A673 (cell line): ENCODE data around the gene TRIM10. TPM values are rescaled to one million over a fixed set of nuclear protein-coding genes. Genes with fewer than 3 reads are reported as not detected.

Experiments used
- BruUV-seq: library from RNA; stranded (reverse); fragments of 400-500 nt; replicated peaks from 2 replicates; lab custom pipeline; 2021; lab: Mats Ljungman, UMichigan
- CTCF ChIA-PET: fragments of 300-600 bp; sonication (Branson Sonifier 250); formaldehyde crosslinking; loops from one replicate; lab custom pipeline; 2022; ENCODE audit warnings: antibody characterized with exemption; lab: Charles Lee
- POLR2A ChIA-PET: fragments of 300-600 bp; sonication (Branson Sonifier 250); formaldehyde crosslinking; loops from one replicate; lab custom pipeline; 2022; ENCODE audit warnings: antibody characterized with exemption; ENCODE audit not compliant: low non-redundant PET; lab: Charles Lee
- DNase-seq: peaks from one replicate; pipeline ENCODE4 v3.0.0-alpha.2; 2015; ENCODE audit warnings: low spot score
- H3K27ac ChIP-seq: fragments of 200-600 bp; sonication (generic); 2 replicates; pipeline ENCODE4 v1.5.1; 2016; ENCODE audit warnings: mixed run types, low read depth, mild to moderate bottlenecking, mixed read lengths, antibody characterized with exemption, low read length; ENCODE audit not compliant: poor library complexity, severe bottlenecking
- H3K27me3 ChIP-seq: fragments of 200-600 bp; sonication (generic); replicated peaks from 2 replicates; pipeline ENCODE4 v1.6.1; 2017; ENCODE audit warnings: mixed run types, low read depth, mild to moderate bottlenecking, mixed read lengths, antibody characterized with exemption, low read length; ENCODE audit not compliant: insufficient read depth, poor library complexity
- H3K36me3 ChIP-seq: fragments of 200-600 bp; sonication (generic); 2 replicates; pipeline ENCODE4 v1.6.1; 2016; ENCODE audit warnings: mixed run types, mild to moderate bottlenecking, mixed read lengths, antibody characterized with exemption, low read length; ENCODE audit not compliant: insufficient read depth, poor library complexity, severe bottlenecking
- H3K4me1 ChIP-seq: fragments of 200-600 bp; sonication (generic); 2 replicates; pipeline ENCODE4 v1.6.1; 2017; ENCODE audit warnings: mixed run types, mild to moderate bottlenecking, mixed read lengths, antibody characterized with exemption, low read length; ENCODE audit not compliant: insufficient read depth, poor library complexity, severe bottlenecking
- H3K4me3 ChIP-seq: fragments of 200-600 bp; sonication (generic); 2 replicates; pipeline ENCODE4 v1.5.1; 2016; ENCODE audit warnings: low read depth, mixed run types, mild to moderate bottlenecking, mixed read lengths, low read length; ENCODE audit not compliant: poor library complexity, severe bottlenecking
- H3K9me3 ChIP-seq: fragments of 200-600 bp; sonication (generic); 2 replicates; pipeline ENCODE4 v1.6.1; 2016; ENCODE audit warnings: mixed run types, low read depth, mild to moderate bottlenecking, mixed read lengths, antibody characterized with exemption, low read length; ENCODE audit not compliant: poor library complexity, severe bottlenecking
- CTCF ChIP-seq: fragments of 300-800, 200-600 bp; sonication (generic); conservative IDR thresholded peaks from 2 replicates; pipeline ENCODE4 v1.5.1; 2017; ENCODE audit warnings: low read depth, mild to moderate bottlenecking, antibody characterized with exemption, low read length, moderate library complexity, mixed read lengths
- EZH2 ChIP-seq: fragments of 200-600 bp; sonication (generic); IDR thresholded peaks from 2 replicates; pipeline ENCODE4 v1.6.1; 2017; ENCODE audit warnings: borderline replicate concordance, low read depth, mild to moderate bottlenecking, mixed read lengths, antibody characterized with exemption, low read length; ENCODE audit not compliant: poor library complexity, severe bottlenecking
- intact Hi-C: fragments of 100-400 bp; cut with micrococcal nuclease; formaldehyde crosslinking; loops from one replicate; pipeline ENCODE4 v1.10.0; 2022; ENCODE audit not compliant: unreplicated experiment
- total RNA-seq: library from RNA; stranded (reverse); gene quantifications from 2 replicates; pipeline ENCODE4 v1.2.3, GENCODE V29; 2021

TRIM10 gene
- total RNA-seq, 1 experiment from 2014 or later: not detected

- Histone ChIP-seq H3K4me3 (no peak overlapping the region), H3K36me3 (no peaks in the 10 kb centered on the region), H3K9me3 (no peaks in the 10 kb centered on the region), H3K4me1 (no peaks in the 10 kb centered on the region), H3K27me3 (peaks cover 78% of the 10 kb centered on the region), H3K27ac (no peak overlapping the region)
- TF ChIP-seq CTCF (no peak), EZH2 (no peak)
- ChIA-PET POLR2A (no interaction called here), CTCF (no interaction called here)
- intact Hi-C loops: no loop called here
- no TSS peak for BruUV-seq
- no peak for DNase-seq
Measured at GRCh38 chr6:30172681-30173080, 11.7 kb upstream of the TRIM10 start.

GRCh38 chr6:30171677-30172471, 10.9 kb upstream of the TRIM10 start:
- TF ChIP-seq CTCF (no peak), EZH2 (peak; percentile 65)
- no TSS peak for BruUV-seq
- no peaks in the 10 kb centered on the region for H3K36me3 ChIP-seq
- H3K9me3 ChIP-seq: no peaks in the 10 kb centered on the region
- H3K27me3 ChIP-seq: peaks cover 75% of the 10 kb centered on the region
- no peak overlapping the region for H3K4me3 ChIP-seq
- no peak overlapping the region for H3K27ac ChIP-seq
- H3K4me1 ChIP-seq: no peaks in the 10 kb centered on the region
- CTCF ChIA-PET: no interaction called here
- no peak for DNase-seq
- intact Hi-C loops: loop anchor here (2.0 kb wide), 1 partner anchor 323 kb away; no protein-coding TSS in a partner anchor
- POLR2A ChIA-PET: no interaction called here

GRCh38 chr6:30169658-30170614, 8.9 kb upstream of the TRIM10 start:
- Histone ChIP-seq H3K4me3 (no peak overlapping the region), H3K27ac (no peak overlapping the region), H3K4me1 (no peaks in the 10 kb centered on the region), H3K36me3 (no peaks in the 10 kb centered on the region), H3K9me3 (no peaks in the 10 kb centered on the region), H3K27me3 (peaks cover 56% of the 10 kb centered on the region)
- ChIA-PET POLR2A (no interaction called here), CTCF (no interaction called here)
- TF ChIP-seq EZH2 (no peak), CTCF (peak; percentile 79)
- peak; percentile 73 for DNase-seq
- intact Hi-C loops: loop anchor here (1.0 to 2.0 kb wide), 2 partner anchors 67 to 321 kb away; no protein-coding TSS in a partner anchor
- BruUV-seq: no TSS peak
